ENCODE measurements around the gene ADCY4.

GRCh38 chr14:24277071-24277470 lies 57.8 kb downstream of the ADCY4 start:
- TF ChIP-seq CTCF (IDR thresholded peaks at IDR 0.05) = no peak
- TF ChIP-seq POLR2A (IDR thresholded peaks at IDR 0.05) = no peak

All from esophagus squamous epithelium (tissue), 4 donors.